ENCODE measurements around the gene PRDX6. TPM values are rescaled to one million over a fixed set of nuclear protein-coding genes. Genes with fewer than 3 reads are reported as not detected.

Gene PRDX6
- polyA plus RNA-seq, 4 donors: 125 to 233 (median 200) TPM

GRCh38 chr1:173436841-173437428 lies 40.2 kb upstream of the PRDX6 start:
- Histone ChIP-seq H3K27me3 (ENCODE audit: control insufficient read depth in 3 of 3, insufficient read depth in 3 of 3, low read length in 3 of 3) (no peaks in the 10 kb centered on the region), H3K27ac (ENCODE audit: low read depth in 1 of 3, low read length in 2 of 3) (no peak overlapping the region), H3K4me3 (ENCODE audit: low read depth in 1 of 3, low read length in 3 of 3) (no peak overlapping the region), H3K36me3 (ENCODE audit: control insufficient read depth in 3 of 3, insufficient read depth in 2 of 3, low read depth in 1 of 3, low read length in 3 of 3) (no peaks in the 10 kb centered on the region), H3K4me1 (ENCODE audit: control insufficient read depth in 3 of 3, insufficient read depth in 2 of 3, low read depth in 1 of 3, low read length in 2 of 3) (no peaks in the 10 kb centered on the region), H3K9me3 (ENCODE audit: control insufficient read depth in 2 of 2, insufficient read depth in 1 of 2, low read depth in 1 of 2, low read length in 1 of 2) (no peaks in the 10 kb centered on the region)
- no peak for FAIRE-seq
- no peak for DNase-seq
- 70 to 93% (median 77%) methylated on average over 5 of the region's 5 CpGs for WGBS, 3 donors

- no peaks in the 10 kb centered on the region for H3K4me1 ChIP-seq (ENCODE audit: control insufficient read depth in 3 of 3, insufficient read depth in 2 of 3, low read depth in 1 of 3, low read length in 2 of 3)
- H3K27ac ChIP-seq (ENCODE audit: low read depth in 1 of 3, low read length in 2 of 3): no peak overlapping the region
- no peaks in the 10 kb centered on the region for H3K27me3 ChIP-seq (ENCODE audit: control insufficient read depth in 3 of 3, insufficient read depth in 3 of 3, low read length in 3 of 3)
- H3K9me3 ChIP-seq (ENCODE audit: control insufficient read depth in 2 of 2, insufficient read depth in 1 of 2, low read depth in 1 of 2, low read length in 1 of 2): no peaks in the 10 kb centered on the region
- WGBS, 3 donors: 14 to 46% (median 44%) methylated on average over 2 of the region's 2 CpGs
- DNase-seq (peak; percentile 41 to 53), FAIRE-seq (no peak)
- H3K4me3 ChIP-seq (ENCODE audit: low read depth in 1 of 3, low read length in 3 of 3): no peak overlapping the region
- H3K36me3 ChIP-seq (ENCODE audit: control insufficient read depth in 3 of 3, insufficient read depth in 2 of 3, low read depth in 1 of 3, low read length in 3 of 3): no peaks in the 10 kb centered on the region
Measured at GRCh38 chr1:173438675-173439074, 38.5 kb upstream of the PRDX6 start.

- Histone ChIP-seq H3K27me3 (ENCODE audit: control insufficient read depth in 3 of 3, insufficient read depth in 3 of 3, low read length in 3 of 3) (no peaks in the 10 kb centered on the region), H3K4me1 (ENCODE audit: control insufficient read depth in 3 of 3, insufficient read depth in 2 of 3, low read depth in 1 of 3, low read length in 2 of 3) (no peaks in the 10 kb centered on the region), H3K9me3 (ENCODE audit: control insufficient read depth in 2 of 2, insufficient read depth in 1 of 2, low read depth in 1 of 2, low read length in 1 of 2) (peaks cover 0 to 3% of the 10 kb centered on the region in 2 donors), H3K27ac (ENCODE audit: low read depth in 1 of 3, low read length in 2 of 3) (no peak overlapping the region), H3K4me3 (ENCODE audit: low read depth in 1 of 3, low read length in 3 of 3) (no peak overlapping the region), H3K36me3 (ENCODE audit: control insufficient read depth in 3 of 3, insufficient read depth in 2 of 3, low read depth in 1 of 3, low read length in 3 of 3) (no peaks in the 10 kb centered on the region)
- WGBS, 3 donors: 94 to 97% (median 95%) methylated on average over 1 of the region's 1 CpG
- FAIRE-seq (no peak), DNase-seq (no peak)
Measured at GRCh38 chr1:173440430-173440829, 36.7 kb upstream of the PRDX6 start.

GRCh38 chr1:173444757-173445156 lies 32.4 kb upstream of the PRDX6 start:
- Histone ChIP-seq H3K4me1 (ENCODE audit: control insufficient read depth in 3 of 3, insufficient read depth in 2 of 3, low read depth in 1 of 3, low read length in 2 of 3) (no peaks in the 10 kb centered on the region), H3K27me3 (ENCODE audit: control insufficient read depth in 3 of 3, insufficient read depth in 3 of 3, low read length in 3 of 3) (no peaks in the 10 kb centered on the region), H3K27ac (ENCODE audit: low read depth in 1 of 3, low read length in 2 of 3) (peak overlapping the region in 1 of 3 donors; percentile 10), H3K9me3 (ENCODE audit: control insufficient read depth in 2 of 2, insufficient read depth in 1 of 2, low read depth in 1 of 2, low read length in 1 of 2) (peaks cover 0 to 12% of the 10 kb centered on the region in 2 donors), H3K4me3 (ENCODE audit: low read depth in 1 of 3, low read length in 3 of 3) (no peak overlapping the region), H3K36me3 (ENCODE audit: control insufficient read depth in 3 of 3, insufficient read depth in 2 of 3, low read depth in 1 of 3, low read length in 3 of 3) (no peaks in the 10 kb centered on the region)
- WGBS, 3 donors: 62 to 91% (median 73%) methylated on average over 1 of the region's 1 CpG
- no peak for DNase-seq
- FAIRE-seq: no peak

GRCh38 chr1:173445164-173445563 lies 32.0 kb upstream of the PRDX6 start:
- WGBS, 3 donors: 61 to 71% (median 64%) methylated on average over 2 of the region's 2 CpGs
- H3K9me3 ChIP-seq (ENCODE audit: control insufficient read depth in 2 of 2, insufficient read depth in 1 of 2, low read depth in 1 of 2, low read length in 1 of 2): peaks cover 0 to 12% of the 10 kb centered on the region in 2 donors
- no peaks in the 10 kb centered on the region for H3K36me3 ChIP-seq (ENCODE audit: control insufficient read depth in 3 of 3, insufficient read depth in 2 of 3, low read depth in 1 of 3, low read length in 3 of 3)
- no peaks in the 10 kb centered on the region for H3K27me3 ChIP-seq (ENCODE audit: control insufficient read depth in 3 of 3, insufficient read depth in 3 of 3, low read length in 3 of 3)
- H3K4me1 ChIP-seq (ENCODE audit: control insufficient read depth in 3 of 3, insufficient read depth in 2 of 3, low read depth in 1 of 3, low read length in 2 of 3): no peaks in the 10 kb centered on the region
- H3K27ac ChIP-seq (ENCODE audit: low read depth in 1 of 3, low read length in 2 of 3): no peak overlapping the region
- no peak overlapping the region for H3K4me3 ChIP-seq (ENCODE audit: low read depth in 1 of 3, low read length in 3 of 3)
- FAIRE-seq (no peak), DNase-seq (no peak)

- H3K4me3 ChIP-seq (ENCODE audit: low read depth in 1 of 3, low read length in 3 of 3): no peak overlapping the region
- no peaks in the 10 kb centered on the region for H3K27me3 ChIP-seq (ENCODE audit: control insufficient read depth in 3 of 3, insufficient read depth in 3 of 3, low read length in 3 of 3)
- WGBS, 3 donors: 92 to 98% (median 97%) methylated on average over 3 of the region's 3 CpGs
- H3K27ac ChIP-seq (ENCODE audit: low read depth in 1 of 3, low read length in 2 of 3): no peak overlapping the region
- H3K4me1 ChIP-seq (ENCODE audit: control insufficient read depth in 3 of 3, insufficient read depth in 2 of 3, low read depth in 1 of 3, low read length in 2 of 3): no peaks in the 10 kb centered on the region
- peaks cover 0 to 12% of the 10 kb centered on the region in 2 donors for H3K9me3 ChIP-seq (ENCODE audit: control insufficient read depth in 2 of 2, insufficient read depth in 1 of 2, low read depth in 1 of 2, low read length in 1 of 2)
- no peak for DNase-seq
- no peaks in the 10 kb centered on the region for H3K36me3 ChIP-seq (ENCODE audit: control insufficient read depth in 3 of 3, insufficient read depth in 2 of 3, low read depth in 1 of 3, low read length in 3 of 3)
- FAIRE-seq: no peak
Measured at GRCh38 chr1:173445656-173446055, 31.5 kb upstream of the PRDX6 start.

GRCh38 chr1:173447224-173447623 lies 29.9 kb upstream of the PRDX6 start:
- Histone ChIP-seq H3K27ac (ENCODE audit: low read depth in 1 of 3, low read length in 2 of 3) (no peak overlapping the region), H3K9me3 (ENCODE audit: control insufficient read depth in 2 of 2, insufficient read depth in 1 of 2, low read depth in 1 of 2, low read length in 1 of 2) (peaks cover 0 to 12% of the 10 kb centered on the region in 2 donors), H3K4me1 (ENCODE audit: control insufficient read depth in 3 of 3, insufficient read depth in 2 of 3, low read depth in 1 of 3, low read length in 2 of 3) (no peaks in the 10 kb centered on the region), H3K27me3 (ENCODE audit: control insufficient read depth in 3 of 3, insufficient read depth in 3 of 3, low read length in 3 of 3) (no peaks in the 10 kb centered on the region), H3K4me3 (ENCODE audit: low read depth in 1 of 3, low read length in 3 of 3) (no peak overlapping the region), H3K36me3 (ENCODE audit: control insufficient read depth in 3 of 3, insufficient read depth in 2 of 3, low read depth in 1 of 3, low read length in 3 of 3) (no peaks in the 10 kb centered on the region)
- WGBS, 3 donors: 91 to 100% (median 100%) methylated on average over 1 of the region's 1 CpG
- DNase-seq (no peak), FAIRE-seq (no peak)

- FAIRE-seq: no peak
- Histone ChIP-seq H3K27ac (ENCODE audit: low read depth in 1 of 3, low read length in 2 of 3) (no peak overlapping the region), H3K4me3 (ENCODE audit: low read depth in 1 of 3, low read length in 3 of 3) (no peak overlapping the region), H3K4me1 (ENCODE audit: control insufficient read depth in 3 of 3, insufficient read depth in 2 of 3, low read depth in 1 of 3, low read length in 2 of 3) (no peaks in the 10 kb centered on the region), H3K9me3 (ENCODE audit: control insufficient read depth in 2 of 2, insufficient read depth in 1 of 2, low read depth in 1 of 2, low read length in 1 of 2) (peaks cover 0 to 12% of the 10 kb centered on the region in 2 donors), H3K36me3 (ENCODE audit: control insufficient read depth in 3 of 3, insufficient read depth in 2 of 3, low read depth in 1 of 3, low read length in 3 of 3) (no peaks in the 10 kb centered on the region), H3K27me3 (ENCODE audit: control insufficient read depth in 3 of 3, insufficient read depth in 3 of 3, low read length in 3 of 3) (no peaks in the 10 kb centered on the region)
- no peak for DNase-seq
- WGBS, 3 donors: 85 to 97% (median 95%) methylated on average over 2 of the region's 2 CpGs
Measured at GRCh38 chr1:173448945-173449344, 28.2 kb upstream of the PRDX6 start.

GRCh38 chr1:173451981-173452380 lies 25.2 kb upstream of the PRDX6 start:
- H3K27ac ChIP-seq (ENCODE audit: low read depth in 1 of 3, low read length in 2 of 3): no peak overlapping the region
- H3K36me3 ChIP-seq (ENCODE audit: control insufficient read depth in 3 of 3, insufficient read depth in 2 of 3, low read depth in 1 of 3, low read length in 3 of 3): no peaks in the 10 kb centered on the region
- H3K4me3 ChIP-seq (ENCODE audit: low read depth in 1 of 3, low read length in 3 of 3): no peak overlapping the region
- DNase-seq: no peak
- FAIRE-seq: no peak
- H3K9me3 ChIP-seq (ENCODE audit: control insufficient read depth in 2 of 2, insufficient read depth in 1 of 2, low read depth in 1 of 2, low read length in 1 of 2): no peaks in the 10 kb centered on the region
- no peaks in the 10 kb centered on the region for H3K4me1 ChIP-seq (ENCODE audit: control insufficient read depth in 3 of 3, insufficient read depth in 2 of 3, low read depth in 1 of 3, low read length in 2 of 3)
- no peaks in the 10 kb centered on the region for H3K27me3 ChIP-seq (ENCODE audit: control insufficient read depth in 3 of 3, insufficient read depth in 3 of 3, low read length in 3 of 3)
- 31 to 58% (median 37%) methylated on average over 2 of the region's 2 CpGs for WGBS, 3 donors

Data from small intestine (tissue), 7 donors.